ENCODE data around the gene ARF5.

ARF5 gene

GRCh38 chr7:127635659-127636285 is 47.6 kb downstream of the ARF5 start:
- no peak for DNase-seq (ENCODE audit: low spot score)

GRCh38 chr7:127638197-127638596 is 50.0 kb downstream of the ARF5 start:
- DNase-seq (ENCODE audit: low spot score) = no peak

Measured in cerebellar cortex (tissue), 1 donor.